ENCODE data around the gene PLEKHH2.
"Not testable (repeated sequence)": the region's sequence is repeated elsewhere in the genome, so short reads cannot be mapped to it uniquely, and the experiment has no call there.

Gene PLEKHH2

GRCh38 chr2:43718530-43719124 lies 81.6 kb downstream of the PLEKHH2 start:
- DNase-seq, result no peak

- DNase-seq, result no peak
Measured at GRCh38 chr2:43724728-43725526, 87.9 kb downstream of the PLEKHH2 start.

DNA sequence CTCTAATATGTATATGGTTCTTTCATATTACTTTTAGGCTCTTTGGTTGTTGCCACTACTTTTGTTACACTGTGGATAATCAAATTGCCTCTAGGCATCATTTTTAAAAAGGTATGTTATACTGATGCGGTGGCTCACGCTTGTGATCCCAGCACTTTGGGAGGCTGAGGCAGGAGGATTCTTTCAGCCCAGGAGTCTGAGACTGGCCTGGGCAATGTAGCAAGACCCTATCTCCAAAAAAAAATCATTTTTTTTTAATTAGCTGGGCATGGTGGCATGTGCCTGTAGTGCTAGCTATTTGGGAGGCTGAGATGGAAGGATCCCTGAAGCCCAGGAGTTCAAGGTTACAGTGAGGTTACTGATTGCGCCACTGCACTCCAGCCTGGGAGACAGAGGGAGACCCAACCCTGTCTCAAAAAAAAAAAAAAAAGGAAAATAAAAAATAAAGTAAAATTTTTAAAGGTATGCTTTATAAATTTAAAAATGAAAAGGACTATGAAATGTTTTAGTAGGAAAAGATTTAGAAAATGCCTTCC lies 88.7 kb downstream of the PLEKHH2 start:
- no peak for DNase-seq

- DNase-seq, result not testable (repeated sequence)
Measured at GRCh38 chr2:43726961-43727633, 90.0 kb downstream of the PLEKHH2 start.

DNA sequence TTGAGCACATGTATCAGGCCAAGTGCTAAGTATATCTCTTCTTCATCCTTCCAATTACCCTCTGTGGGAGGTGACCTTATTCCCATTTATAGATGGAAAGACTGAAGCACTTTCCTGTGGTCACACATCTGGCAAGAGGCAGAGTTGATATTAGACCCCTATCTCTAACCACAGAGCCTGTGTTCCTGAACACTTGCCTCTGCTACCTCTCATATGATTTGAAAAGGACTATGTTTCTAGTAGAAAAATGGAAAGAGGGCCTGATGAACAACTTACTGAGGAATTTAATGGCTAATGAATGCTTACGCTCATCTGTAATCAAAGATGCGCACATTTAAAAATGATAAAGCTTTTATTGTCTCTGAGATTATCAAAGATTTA lies 90.6 kb downstream of the PLEKHH2 start:
- DNase-seq, result no peak

GRCh38 chr2:43729491-43730174 lies 92.6 kb downstream of the PLEKHH2 start:
- no peak for DNase-seq

DNA sequence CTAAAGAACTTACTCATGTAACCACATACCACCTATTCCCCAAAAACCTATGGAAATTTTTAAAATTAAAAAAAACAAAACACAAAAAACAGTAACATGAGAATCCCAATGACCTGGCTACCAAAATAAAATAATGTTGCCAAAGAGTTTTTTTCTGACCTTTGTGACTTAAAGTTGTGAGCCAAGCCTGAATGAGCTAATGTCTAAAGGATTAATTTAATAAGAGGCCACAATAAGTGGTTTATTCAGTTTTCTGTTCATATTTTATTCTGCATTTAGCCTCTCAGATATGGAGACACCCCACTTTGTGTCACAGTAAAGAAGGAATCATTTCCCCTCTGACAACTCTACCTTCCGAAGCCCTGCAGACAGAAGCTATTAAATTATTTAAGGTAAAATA lies 94.2 kb downstream of the PLEKHH2 start:
- DNase-seq, result no peak

GRCh38 chr2:43736637-43737036 lies 99.6 kb downstream of the PLEKHH2 start:
- DNase-seq, result no peak

DNA sequence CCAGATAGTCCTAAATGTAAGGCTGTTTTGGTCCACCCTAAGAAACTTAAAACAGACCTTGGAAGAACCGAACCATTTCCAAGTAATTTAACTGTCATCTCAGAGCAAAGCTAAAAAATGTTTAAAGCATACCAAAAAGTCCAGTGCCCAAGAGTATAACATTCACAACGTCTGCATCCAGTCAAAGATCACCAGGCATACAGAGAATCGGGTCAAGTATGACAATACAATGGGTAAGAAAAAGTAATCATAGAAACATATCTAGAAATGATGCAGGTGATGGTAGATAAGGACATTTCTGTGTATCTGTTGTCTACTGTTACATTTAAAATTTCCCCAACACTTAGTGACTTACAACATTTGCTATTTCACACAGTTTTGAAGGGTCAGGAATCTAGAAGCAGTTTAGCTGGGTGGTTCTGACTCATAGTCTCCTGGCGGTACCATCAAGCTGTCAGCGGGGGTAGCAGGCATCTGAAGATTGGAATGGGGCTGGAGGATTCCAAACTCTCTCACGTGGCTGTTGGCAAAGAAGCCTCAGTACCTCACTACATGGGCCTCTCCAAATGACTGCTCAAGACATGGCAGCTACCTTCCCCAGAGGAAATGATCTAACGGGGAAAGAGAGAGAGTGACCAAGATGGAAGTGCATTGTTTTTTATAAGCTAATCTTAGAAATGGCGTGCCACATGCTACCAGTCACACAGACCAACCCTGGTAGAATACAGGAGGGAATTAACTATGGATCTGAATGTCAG lies 100.2 kb downstream of the PLEKHH2 start:
- DNase-seq, result no peak

- DNase-seq, result no peak
Measured at GRCh38 chr2:43737855-43738254, 100.8 kb downstream of the PLEKHH2 start.

GRCh38 chr2:43738257-43738656 lies 101.2 kb downstream of the PLEKHH2 start:
- no peak for DNase-seq

DNA sequence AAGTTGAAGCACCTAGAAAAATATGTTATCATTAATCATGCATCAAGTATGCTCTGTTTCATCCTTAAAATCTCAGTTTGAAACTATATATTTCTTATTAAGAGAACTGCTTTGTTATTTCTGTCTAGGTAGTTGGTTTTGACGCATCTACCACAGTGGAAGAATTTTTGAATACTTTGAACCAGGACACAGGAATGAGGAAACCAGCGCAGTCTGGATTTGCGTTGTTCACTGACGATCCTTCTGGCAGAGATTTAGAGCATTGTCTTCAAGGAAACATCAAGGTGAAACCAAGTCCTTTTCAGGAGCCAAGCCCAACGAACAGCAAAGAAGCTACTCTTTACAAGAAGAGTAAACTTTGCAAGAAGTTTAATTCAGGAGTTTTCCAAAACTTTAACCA lies 106.6 kb downstream of the PLEKHH2 start:
- no peak for DNase-seq

- DNase-seq, result no peak
Measured at GRCh38 chr2:43745457-43745856, 108.4 kb downstream of the PLEKHH2 start.

- no peak for DNase-seq
Measured at GRCh38 chr2:43748333-43748732, 111.3 kb downstream of the PLEKHH2 start.

- DNase-seq, result no peak
Measured at GRCh38 chr2:43749583-43749982, 112.5 kb downstream of the PLEKHH2 start.

GRCh38 chr2:43751476-43751990 lies 114.5 kb downstream of the PLEKHH2 start:
- DNase-seq, result no peak

- no peak for DNase-seq
Measured at GRCh38 chr2:43752302-43752701, 115.2 kb downstream of the PLEKHH2 start.

GRCh38 chr2:43754180-43754579 lies 117.1 kb downstream of the PLEKHH2 start:
- no peak for DNase-seq

DNA sequence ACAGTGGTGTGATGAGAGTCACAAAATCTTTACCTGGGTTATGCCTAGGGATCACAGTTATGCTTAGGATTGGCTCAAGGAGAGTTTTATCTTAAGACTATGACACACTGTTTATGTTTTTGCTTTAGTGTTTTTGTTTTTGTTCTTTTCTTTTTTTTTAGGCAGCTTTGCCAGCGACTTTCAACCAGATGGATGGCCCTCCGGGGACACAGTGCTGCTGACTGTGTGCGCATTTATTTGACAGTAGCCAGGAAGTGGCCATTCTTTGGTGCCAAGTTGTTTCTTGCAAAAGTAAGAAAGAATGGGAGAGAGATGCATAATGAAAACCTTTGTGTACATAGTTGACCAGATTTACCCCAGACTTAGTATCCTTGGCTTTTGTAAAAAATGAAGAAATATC lies 121.7 kb downstream of the PLEKHH2 start:
- DNase-seq, result no peak

DNA sequence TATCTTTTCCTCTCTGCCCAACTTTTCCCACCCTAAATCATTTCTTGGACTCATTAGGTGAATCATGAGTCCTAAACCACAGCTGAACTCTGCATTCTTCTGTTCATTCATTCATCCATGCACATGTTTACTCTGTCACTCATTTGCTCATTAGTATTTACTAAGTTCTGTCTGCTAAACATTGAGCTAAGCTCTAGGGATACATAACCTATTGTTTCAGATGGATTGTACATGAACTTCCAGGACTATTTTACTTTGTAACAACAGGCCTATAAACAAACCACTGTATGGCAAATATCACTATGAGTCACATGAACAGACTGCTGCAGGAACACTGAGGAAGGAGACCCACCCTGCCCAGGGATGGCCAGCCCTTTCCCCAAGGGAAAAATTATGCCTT lies 122.1 kb downstream of the PLEKHH2 start:
- no peak for DNase-seq

DNA sequence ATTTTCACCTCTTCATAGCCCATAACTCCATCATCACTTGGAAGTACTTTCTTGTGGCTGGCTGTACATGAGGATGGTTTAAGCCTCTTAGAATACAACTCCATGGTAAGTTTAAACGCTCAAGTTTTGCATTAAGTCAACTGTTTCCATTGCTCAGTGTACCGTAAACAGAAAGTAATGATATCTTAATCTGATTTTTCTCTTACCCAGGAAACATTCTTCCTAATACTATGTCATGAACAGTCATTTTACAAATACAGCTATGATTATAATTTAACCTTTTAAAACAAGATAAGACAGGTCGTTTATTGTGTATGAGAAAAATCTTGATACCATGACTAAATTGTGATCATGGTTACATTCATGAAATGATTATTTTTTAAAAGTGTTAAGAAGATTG lies 125.2 kb downstream of the PLEKHH2 start:
- no peak for DNase-seq

GRCh38 chr2:43763091-43763490 lies 126.0 kb downstream of the PLEKHH2 start:
- DNase-seq, result no peak

Data from Kasumi-1 (cell line).